AG04450 (cell line): ENCODE results near the gene KLC1. TPM values are rescaled to one million over a fixed set of nuclear protein-coding genes. Genes with fewer than 3 reads are reported as not detected.

ENCODE experiments used
- CTCF ChIA-PET: fragments of 300-600, 350-600 bp; formaldehyde crosslinking; extraction: SDS; loops from one replicate; lab custom pipeline; 2022; ENCODE audit warnings: antibody characterized with exemption, inconsistent platforms; lab: Charles Lee
- POLR2A ChIA-PET: fragments of 350-600 bp; formaldehyde crosslinking; extraction: SDS; loops from one replicate; lab custom pipeline; 2021; ENCODE audit warnings: antibody characterized with exemption, inconsistent platforms; lab: Yijun Ruan, JAX
- DNase-seq: peaks from one replicate; pipeline ENCODE4 v3.0.0-alpha.2; 2011; ENCODE audit warnings: low read depth, low spot score
- H3K27ac ChIP-seq: one replicate; pipeline ENCODE4 v1.5.1; 2012; ENCODE audit warnings: low read depth, low read length, control low read depth
- H3K27me3 ChIP-seq: one replicate; pipeline ENCODE4 v1.6.0; 2012; ENCODE audit warnings: low read length; ENCODE audit not compliant: control insufficient read depth, insufficient read depth
- H3K4me3 ChIP-seq: 2 replicates; pipeline ENCODE4 v1.5.1; 2011; ENCODE audit warnings: mild to moderate bottlenecking, low read depth, low read length, control low read depth
- H3K9me3 ChIP-seq: 2 replicates; pipeline ENCODE4 v1.5.1; 2012; ENCODE audit warnings: low read length; ENCODE audit not compliant: control insufficient read depth, insufficient read depth
- polyA minus RNA-seq: library from RNA; depleted of rRNA, polyadenylated mRNA; stranded (reverse); fragments of >200 nt; gene quantifications from 2 replicates; pipeline ENCODE4 v1.2.3, GENCODE V29; 2011; rRNA and poly(A)+ RNA removed
- polyA plus RNA-seq: library from polyadenylated mRNA; depleted of rRNA; stranded (reverse); fragments of >200 nt; gene quantifications from 2 replicates; pipeline ENCODE4 v1.2.3, GENCODE V29; 2011; rRNA removed
- TF ChIP-seq, protein P1 (sequence below): IDR thresholded peaks from 2 replicates; pipeline ENCODE4 v1.5.1; 2011; ENCODE audit warnings: low read depth, low read length, control low read depth, inconsistent platforms

The KLC1 gene
- 126 and 160 TPM in 2 replicates for polyA plus RNA-seq
- 134 and 150 TPM in 2 replicates for polyA minus RNA-seq

DNA sequence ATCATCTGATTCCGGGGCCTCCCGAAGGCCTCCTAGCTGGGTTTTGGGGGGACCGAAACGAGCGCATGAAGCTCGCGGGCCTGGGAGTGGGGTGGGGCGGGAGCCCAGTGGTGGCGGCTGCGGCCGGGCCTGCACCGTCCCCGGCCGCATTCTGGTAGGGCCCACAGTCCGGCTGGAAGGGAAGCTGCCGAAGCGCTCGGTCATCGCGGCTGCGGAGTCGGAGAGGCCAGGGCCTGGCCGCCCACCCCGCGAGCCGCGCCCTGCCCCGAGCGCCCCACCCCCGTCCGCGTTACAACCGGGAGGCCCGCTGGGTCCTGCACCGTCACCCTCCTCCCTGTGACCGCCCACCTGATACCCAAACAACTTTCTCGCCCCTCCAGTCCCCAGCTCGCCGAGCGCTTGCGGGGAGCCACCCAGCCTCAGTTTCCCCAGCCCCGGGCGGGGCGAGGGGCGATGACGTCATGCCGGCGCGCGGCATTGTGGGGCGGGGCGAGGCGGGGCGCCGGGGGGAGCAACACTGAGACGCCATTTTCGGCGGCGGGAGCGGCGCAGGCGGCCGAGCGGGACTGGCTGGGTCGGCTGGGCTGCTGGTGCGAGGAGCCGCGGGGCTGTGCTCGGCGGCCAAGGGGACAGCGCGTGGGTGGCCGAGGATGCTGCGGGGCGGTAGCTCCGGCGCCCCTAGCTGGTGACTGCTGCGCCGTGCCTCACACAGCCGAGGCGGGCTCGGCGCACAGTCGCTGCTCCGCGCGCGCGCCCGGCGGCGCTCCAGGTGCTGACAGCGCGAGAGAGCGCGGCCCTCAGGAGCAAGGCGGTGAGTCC is at the start of gene KLC1:
Gene KLC1 (plus strand): TSS at position 528 of the 819 bp plus-strand sequence. CDS start 25,354 bp downstream, outside the sequence.
- ChIA-PET CTCF (interaction anchor here (0.6 kb wide), 1 partner anchor 57 kb away, joined by 3 read pairs; no protein-coding TSS in a partner anchor), POLR2A (interaction anchor here (0.6 to 1.4 kb wide), 5 partner anchors 22 to 1312 kb away, joined by 4 to 7 read pairs (median 4); no protein-coding TSS in a partner anchor)
- Histone ChIP-seq H3K4me3 (peak within 1 kb of the TSS; percentile 83), H3K9me3 (peaks cover 3% of the 10 kb centered on the region; the same call in 1 of the 2 replicates), H3K27me3 (no peaks in the 10 kb centered on the region), H3K27ac (peak within 1 kb of the TSS; percentile 95)
- TF ChIP-seq, protein P1, sequence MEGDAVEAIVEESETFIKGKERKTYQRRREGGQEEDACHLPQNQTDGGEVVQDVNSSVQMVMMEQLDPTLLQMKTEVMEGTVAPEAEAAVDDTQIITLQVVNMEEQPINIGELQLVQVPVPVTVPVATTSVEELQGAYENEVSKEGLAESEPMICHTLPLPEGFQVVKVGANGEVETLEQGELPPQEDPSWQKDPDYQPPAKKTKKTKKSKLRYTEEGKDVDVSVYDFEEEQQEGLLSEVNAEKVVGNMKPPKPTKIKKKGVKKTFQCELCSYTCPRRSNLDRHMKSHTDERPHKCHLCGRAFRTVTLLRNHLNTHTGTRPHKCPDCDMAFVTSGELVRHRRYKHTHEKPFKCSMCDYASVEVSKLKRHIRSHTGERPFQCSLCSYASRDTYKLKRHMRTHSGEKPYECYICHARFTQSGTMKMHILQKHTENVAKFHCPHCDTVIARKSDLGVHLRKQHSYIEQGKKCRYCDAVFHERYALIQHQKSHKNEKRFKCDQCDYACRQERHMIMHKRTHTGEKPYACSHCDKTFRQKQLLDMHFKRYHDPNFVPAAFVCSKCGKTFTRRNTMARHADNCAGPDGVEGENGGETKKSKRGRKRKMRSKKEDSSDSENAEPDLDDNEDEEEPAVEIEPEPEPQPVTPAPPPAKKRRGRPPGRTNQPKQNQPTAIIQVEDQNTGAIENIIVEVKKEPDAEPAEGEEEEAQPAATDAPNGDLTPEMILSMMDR = no peak
- no peak for DNase-seq

DNA sequence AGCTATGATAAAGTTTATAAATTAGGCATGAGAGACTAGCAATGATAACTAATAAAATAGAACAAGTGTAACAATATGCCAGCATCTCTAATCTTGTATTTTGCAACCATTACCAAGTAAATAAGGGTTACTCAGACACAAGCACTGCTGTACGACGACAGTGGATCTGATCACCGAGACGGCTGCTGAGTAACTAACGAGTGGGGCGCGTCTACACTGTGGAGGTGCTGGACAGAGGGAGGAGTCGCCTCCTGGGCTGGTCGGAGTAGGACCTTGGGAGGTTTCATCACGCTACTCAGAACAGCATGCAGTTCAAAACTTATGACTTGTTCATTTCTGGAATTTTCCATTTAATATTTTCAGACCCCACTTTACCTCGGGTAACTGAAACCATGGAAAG is 47.8 kb upstream of the KLC1 start:
- H3K27me3 ChIP-seq = no peaks in the 10 kb centered on the region
- no peak overlapping the region for H3K27ac ChIP-seq
- no peak overlapping the region for H3K4me3 ChIP-seq
- TF ChIP-seq, protein P1 = no peak
- ChIA-PET POLR2A (no interaction called here), CTCF (interaction anchor here (0.7 kb wide), 1 partner anchor 8 kb away, joined by 9 read pairs; no protein-coding TSS in a partner anchor)
- H3K9me3 ChIP-seq = no peaks in the 10 kb centered on the region; the same call in 1 of the 2 replicates
- no peak for DNase-seq

DNA sequence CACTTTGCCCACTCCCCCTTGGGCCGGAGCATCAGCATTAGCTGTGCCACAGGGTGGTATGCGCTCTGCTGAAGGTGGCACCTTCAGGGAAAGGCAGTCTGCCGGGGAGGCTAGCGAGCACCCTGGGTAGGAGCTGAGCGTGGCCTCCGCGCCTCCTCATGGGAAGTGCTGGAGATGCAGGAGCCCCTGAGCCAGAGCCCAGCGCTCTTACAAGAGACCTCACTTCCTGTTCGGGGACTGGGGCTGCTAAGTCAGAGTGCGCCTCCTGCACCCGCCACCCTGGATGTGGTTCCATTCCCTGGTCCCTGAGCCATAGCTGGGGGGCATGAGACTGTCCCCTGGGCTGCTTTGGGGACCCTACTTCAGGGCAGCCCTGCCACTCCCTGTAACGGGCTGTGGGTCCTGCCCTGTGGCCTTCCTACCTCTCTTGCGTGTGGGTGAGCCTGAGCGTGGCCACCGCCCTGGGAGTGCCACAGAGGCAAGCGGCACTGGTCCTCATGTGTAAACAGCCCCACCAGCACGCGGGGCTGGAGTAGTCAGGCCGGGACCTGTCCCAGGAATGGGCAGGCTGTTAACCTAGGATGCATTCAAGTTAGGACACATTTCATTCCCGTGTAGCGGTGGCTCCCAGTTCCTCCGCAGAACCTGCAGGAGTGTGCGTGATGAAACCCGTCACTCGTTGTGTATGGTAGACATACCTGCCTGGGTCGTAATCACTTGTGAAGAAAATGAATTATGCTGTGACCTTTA is 46.9 kb upstream of the KLC1 start:
- CTCF ChIA-PET = no interaction called here
- TF ChIP-seq, protein P1 = no peak
- DNase-seq = no peak
- H3K27me3 ChIP-seq = no peaks in the 10 kb centered on the region
- POLR2A ChIA-PET = no interaction called here
- H3K9me3 ChIP-seq = no peaks in the 10 kb centered on the region; the same call in 1 of the 2 replicates
- H3K27ac ChIP-seq = no peak overlapping the region
- no peak overlapping the region for H3K4me3 ChIP-seq

DNA sequence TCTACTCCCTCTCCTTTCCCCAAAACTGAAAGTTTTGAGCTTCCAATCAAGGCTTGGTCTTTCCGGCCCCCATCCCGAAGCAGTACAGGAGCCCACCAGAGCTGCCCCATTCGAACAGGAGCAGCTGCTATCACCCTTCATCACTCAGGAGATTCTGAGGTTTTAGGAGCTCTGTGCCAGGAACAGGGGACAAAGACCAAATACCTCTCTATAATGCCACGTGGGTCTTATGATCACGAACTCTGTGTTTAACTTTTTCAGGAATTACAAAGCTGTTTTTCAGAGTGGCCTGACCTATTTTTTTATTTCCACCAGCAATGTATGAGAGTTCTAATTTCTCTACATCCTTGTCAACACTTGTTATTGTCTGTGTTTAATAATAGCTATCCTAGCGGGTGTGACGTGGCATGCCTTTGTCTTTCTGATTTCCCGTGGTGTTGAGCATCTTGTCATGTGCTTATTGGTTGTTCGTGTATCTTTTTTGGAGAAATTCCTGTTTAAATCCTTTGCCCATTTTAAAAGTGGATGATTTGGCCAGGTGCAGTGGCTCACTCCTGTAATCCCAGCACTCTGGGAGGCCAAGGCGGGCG is 44.6 kb upstream of the KLC1 start:
- TF ChIP-seq, protein P1 = no peak
- no peaks in the 10 kb centered on the region; the same call in 1 of the 2 replicates for H3K9me3 ChIP-seq
- CTCF ChIA-PET = no interaction called here
- POLR2A ChIA-PET = no interaction called here
- no peak overlapping the region for H3K4me3 ChIP-seq
- H3K27ac ChIP-seq = no peak overlapping the region
- H3K27me3 ChIP-seq = no peaks in the 10 kb centered on the region
- no peak for DNase-seq
